AG04449 (cell line): Measurements from ENCODE around the gene CWF19L2.

Experiments used
- CTCF ChIA-PET: fragments of 350-600 bp; formaldehyde crosslinking; extraction: SDS; loops from one replicate; lab custom pipeline; 2021; ENCODE audit warnings: antibody characterized with exemption; lab: Yijun Ruan, JAX
- POLR2A ChIA-PET: fragments of 400-600, 350-600 bp; formaldehyde crosslinking; extraction: SDS; loops from one replicate; lab custom pipeline; 2020; ENCODE audit warnings: antibody characterized with exemption, inconsistent platforms; lab: Yijun Ruan, JAX
- DNase-seq: peaks from one replicate; pipeline ENCODE4 v3.0.0-alpha.2; 2010; ENCODE audit warnings: low read depth, low spot score
- H3K4me3 ChIP-seq: 2 replicates; pipeline ENCODE4 v1.5.1; 2011; ENCODE audit warnings: low read depth, mild to moderate bottlenecking, control low read depth, low read length
- CTCF ChIP-seq: IDR thresholded peaks from one replicate; pipeline ENCODE4 v1.5.1; 2011; ENCODE audit warnings: mild to moderate bottlenecking, moderate library complexity, low read length, control low read depth, inconsistent platforms; ENCODE audit not compliant: insufficient read depth; ENCODE audit errors: missing control alignments

The CWF19L2 gene

GRCh38 chr11:107301878-107302277 lies 155.7 kb downstream of the CWF19L2 start:
- no peak for TF ChIP-seq CTCF
- POLR2A ChIA-PET: no interaction called here
- no peak for DNase-seq
- no peak overlapping the region for H3K4me3 ChIP-seq
- CTCF ChIA-PET: no interaction called here

- ChIA-PET POLR2A (no interaction called here), CTCF (no interaction called here)
- TF ChIP-seq CTCF: no peak
- DNase-seq: no peak
- H3K4me3 ChIP-seq: no peak overlapping the region
Measured at GRCh38 chr11:107293677-107294344, 163.8 kb downstream of the CWF19L2 start.

GRCh38 chr11:107282195-107282594 lies 175.4 kb downstream of the CWF19L2 start:
- no peak for TF ChIP-seq CTCF
- no peak overlapping the region for H3K4me3 ChIP-seq
- no peak for DNase-seq
- ChIA-PET CTCF (no interaction called here), POLR2A (no interaction called here)
